H1 (cell line): Measurements from ENCODE around the gene CLEC16A. TPM values are rescaled to one million over a fixed set of nuclear protein-coding genes. Genes with fewer than 3 reads are reported as not detected.

ENCODE experiments used
- CTCF ChIA-PET: fragments of 300-600 bp; sonication (Branson Sonifier 250); formaldehyde crosslinking; loops from one replicate; lab custom pipeline; 2021; ENCODE audit not compliant: partially characterized antibody; lab: Charles Lee
- POLR2A ChIA-PET: fragments of 300-600 bp; sonication (Branson Sonifier 250); formaldehyde crosslinking; loops from one replicate; lab custom pipeline; 2021; ENCODE audit warnings: inconsistent platforms; ENCODE audit not compliant: partially characterized antibody; lab: Charles Lee
- DNase-seq, 2 experiments: peaks; one replicate each; pipeline versions ENCODE4 v3.0.0 to v3.0.0-alpha.2; 2010 to 2022; ENCODE audit warnings: low spot score in 2 of 2, low read depth in 1 of 2, mixed read lengths in 1 of 2
- FAIRE-seq: peaks from 2 replicates; lab custom pipeline; 2011; peaks lifted over from hg19 to GRCh38; lab: Jason Lieb, UNC
- H2AFZ ChIP-seq: 2 replicates; pipeline ENCODE4 v1.8.1; 2012; ENCODE audit warnings: low read length, inconsistent platforms
- H2AK5ac ChIP-seq: 2 replicates; pipeline ENCODE4 v1.6.1; 2013; ENCODE audit warnings: low read depth, low read length
- H2BK120ac ChIP-seq: replicated peaks from 2 replicates; pipeline ENCODE3; 2013; ENCODE audit warnings: low read depth, low read length, inconsistent platforms
- H2BK12ac ChIP-seq: 2 replicates; pipeline ENCODE4 v1.6.1; 2013; ENCODE audit warnings: low read depth, low read length
- H2BK15ac ChIP-seq: 2 replicates; pipeline ENCODE4 v1.6.1; 2013; ENCODE audit warnings: low read length
- H2BK20ac ChIP-seq: 2 replicates; pipeline ENCODE4 v1.6.1; 2013; ENCODE audit warnings: low read length
- H2BK5ac ChIP-seq: 2 replicates; pipeline ENCODE4 v1.6.1; 2013; ENCODE audit warnings: low read depth, low read length
- H3K14ac ChIP-seq: 2 replicates; pipeline ENCODE4 v1.6.1; 2013; ENCODE audit warnings: inconsistent platforms; ENCODE audit not compliant: insufficient read length
- H3K18ac ChIP-seq: 2 replicates; pipeline ENCODE4 v1.6.1; 2013; ENCODE audit warnings: low read length; ENCODE audit errors: extremely low read depth
- H3K23ac ChIP-seq: 2 replicates; pipeline ENCODE4 v1.6.1; 2013; ENCODE audit warnings: inconsistent platforms; ENCODE audit not compliant: insufficient read length
- H3K23me2 ChIP-seq: 2 replicates; pipeline ENCODE4 v1.6.1; 2013; ENCODE audit warnings: low read depth, low read length
- H3K27ac ChIP-seq: 2 replicates; pipeline ENCODE4 v1.6.1; 2011; ENCODE audit warnings: low read depth, low read length, inconsistent platforms
- H3K27me3 ChIP-seq, 4 experiments: replicated peaks in 1 of 4; 1 replicate in 1 of 4; 2 replicates in 3 of 4; pipeline versions ENCODE4 v1.6.1 to v1.8.1; 2011 to 2013; ENCODE audit warnings: low read length in 3 of 4, mild to moderate bottlenecking in 3 of 4, inconsistent platforms in 2 of 4, mixed read lengths in 2 of 4, moderate library complexity in 1 of 4; ENCODE audit not compliant: control insufficient read depth in 3 of 4, insufficient read depth in 3 of 4; ENCODE audit errors: extremely low read depth in 1 of 4
- H3K36me3 ChIP-seq, 4 experiments: 2 replicates each; pipeline versions ENCODE4 v1.6.1 to v1.8.1; 2011 to 2013; ENCODE audit warnings: mild to moderate bottlenecking in 4 of 4, low read length in 3 of 4, moderate library complexity in 2 of 4, control low read depth in 1 of 4, inconsistent platforms in 1 of 4; ENCODE audit not compliant: insufficient read depth in 4 of 4, control insufficient read depth in 2 of 4
- H3K4ac ChIP-seq: replicated peaks from 2 replicates; pipeline ENCODE3; 2013; ENCODE audit warnings: low read length, low read depth, mixed read lengths, inconsistent platforms; ENCODE audit not compliant: insufficient read length
- H3K4me1 ChIP-seq, 4 experiments: replicated peaks in 1 of 4; 1 replicate in 1 of 4; 2 replicates in 3 of 4; pipeline versions ENCODE4 v1.6.1 to v1.8.1; 2011 to 2013; ENCODE audit warnings: low read length in 3 of 4, inconsistent platforms in 2 of 4, mixed read lengths in 1 of 4; ENCODE audit not compliant: insufficient read depth in 4 of 4, control insufficient read depth in 3 of 4
- H3K4me2 ChIP-seq, 2 experiments: 2 replicates each; pipeline versions ENCODE4 v1.6.1 to v1.8.1; 2011 to 2013; ENCODE audit warnings: low read depth in 2 of 2, low read length in 2 of 2, control low read depth in 1 of 2, inconsistent platforms in 1 of 2, mild to moderate bottlenecking in 1 of 2; ENCODE audit not compliant: insufficient read depth in 1 of 2
- H3K4me3 ChIP-seq, 4 experiments: fragments of 200-600, 300-600 bp in 1 of 4; sonication (generic), shearing (Covaris generic), sonication (Bioruptor Twin) in 1 of 4; 2 replicates each; pipeline versions ENCODE4 v1.5.1 to v1.8.1; 2011 to 2016; ENCODE audit warnings: low read length in 4 of 4, low read depth in 3 of 4, control low read depth in 2 of 4, inconsistent platforms in 2 of 4, mild to moderate bottlenecking in 2 of 4, mixed read lengths in 1 of 4, moderate library complexity in 1 of 4; ENCODE audit not compliant: insufficient read depth in 2 of 4; ENCODE audit errors: extremely low read depth in 1 of 4
- H3K56ac ChIP-seq: replicated peaks from 2 replicates; pipeline ENCODE3; 2013; ENCODE audit warnings: low read depth, mild to moderate bottlenecking, mixed read lengths, low read length, inconsistent platforms; ENCODE audit not compliant: insufficient read length
- H3K79me1 ChIP-seq: 2 replicates; pipeline ENCODE4 v1.6.1; 2013; ENCODE audit warnings: low read depth, low read length, control low read depth
- H3K79me2 ChIP-seq, 2 experiments: 2 replicates each; pipeline versions ENCODE4 v1.6.1 to v1.8.1; 2012 to 2013; ENCODE audit warnings: low read length in 2 of 2, mild to moderate bottlenecking in 2 of 2, inconsistent platforms in 1 of 2; ENCODE audit not compliant: insufficient read depth in 2 of 2, control insufficient read depth in 1 of 2
- H3K9ac ChIP-seq, 4 experiments: replicated peaks in 1 of 4; 1 replicate in 1 of 4; 2 replicates in 3 of 4; pipeline versions ENCODE4 v1.6.1 to v1.8.1; 2011 to 2013; ENCODE audit warnings: low read depth in 3 of 4, low read length in 3 of 4, control low read depth in 2 of 4, mild to moderate bottlenecking in 2 of 4, moderate library complexity in 2 of 4, inconsistent platforms in 1 of 4; ENCODE audit errors: extremely low read depth in 1 of 4
- H3K9me3 ChIP-seq, 2 experiments: 2 replicates each; pipeline versions ENCODE4 v1.6.1 to v1.8.1; 2012 to 2013; ENCODE audit warnings: mild to moderate bottlenecking in 2 of 2, moderate library complexity in 2 of 2, control low read depth in 1 of 2, inconsistent platforms in 1 of 2, low read depth in 1 of 2, low read length in 1 of 2, mixed read lengths in 1 of 2; ENCODE audit not compliant: insufficient read depth in 2 of 2
- H4K20me1 ChIP-seq, 2 experiments: replicated peaks in 1 of 2; 2 replicates each; pipeline versions ENCODE3 to v1.8.1; 2011 to 2013; ENCODE audit warnings: inconsistent platforms in 2 of 2, low read length in 2 of 2, mild to moderate bottlenecking in 1 of 2; ENCODE audit not compliant: insufficient read depth in 2 of 2, control insufficient read depth in 1 of 2
- H4K5ac ChIP-seq: 2 replicates; pipeline ENCODE4 v1.6.1; 2013; ENCODE audit warnings: low read length, low read depth, mixed read lengths, inconsistent platforms; ENCODE audit not compliant: insufficient read length
- H4K8ac ChIP-seq: 2 replicates; pipeline ENCODE4 v1.8.0; 2013; ENCODE audit warnings: mild to moderate bottlenecking, moderate library complexity, low read length, inconsistent platforms; ENCODE audit not compliant: insufficient read depth; ENCODE audit errors: extremely low read depth
- H4K91ac ChIP-seq: replicated peaks from 2 replicates; pipeline ENCODE3; 2013; ENCODE audit warnings: low read length, mixed read lengths, inconsistent platforms; ENCODE audit not compliant: insufficient read length
- RNF2 ChIP-seq: fragments of 200-900, 300-1000 bp; sonication (generic); IDR thresholded peaks from 2 replicates; pipeline ENCODE4 v1.7.1; 2016; ENCODE audit warnings: borderline replicate concordance, low read depth, mild to moderate bottlenecking, antibody characterized with exemption, low read length; ENCODE audit not compliant: poor library complexity, severe bottlenecking; ENCODE audit errors: missing control alignments
- whole genome bisulfite sequencing, 2 experiments: shearing (Covaris generic) in 1 of 2; methylation state at CpG; one replicate each; pipeline versions ENCODE4 v1.1.6 to v1.1.7; 2013 to 2015; ENCODE audit warnings: low lambda C conversion rate in 2 of 2, mixed read lengths in 2 of 2, inconsistent platforms in 1 of 2, low coverage in 1 of 2, missing lambda C conversion rate in 1 of 2; ENCODE audit not compliant: insufficient replicate concordance in 2 of 2, insufficient coverage in 1 of 2, insufficient read length in 1 of 2; ENCODE audit errors: extremely low coverage in 1 of 2, missing lambda C conversion rate in 1 of 2; 5-methylcytosine and 5-hydroxymethylcytosine counted together
- polyA plus RNA-seq, 7 experiments: library from polyadenylated mRNA; depleted of rRNA in 3 of 7; stranded (reverse) in 5 of 7; unstranded in 2 of 7; fragments of >200 nt in 5 of 7; fragments of 200-250 nt in 2 of 7; gene quantifications; 1 replicate in 5 of 7; 2 replicates in 1 of 7; 4 replicates in 1 of 7; pipeline versions ENCODE4 v1.2.1 to v1.2.3, GENCODE V29; 2011 to 2013; ENCODE audit warnings: missing spikeins in 2 of 7, mixed read lengths in 2 of 7
- total RNA-seq: library from RNA; stranded (reverse); fragmentation: NEBNext Ultra II Directional; extraction: Animal tissue kit (Norgen Biotek cat#: 25700); gene quantifications from 2 replicates; pipeline ENCODE4 v1.2.1, GENCODE V29; 2021
- TF ChIP-seq, protein P1 (sequence below), 3 experiments: IDR thresholded peaks; 1 replicate in 2 of 3; 2 replicates in 1 of 3; pipeline versions ENCODE4 v1.5.1 to v1.6.1; 2011; ENCODE audit warnings: low read length in 3 of 3, mild to moderate bottlenecking in 3 of 3, inconsistent platforms in 2 of 3, low read depth in 1 of 3, moderate library complexity in 1 of 3; ENCODE audit not compliant: insufficient read depth in 1 of 3; ENCODE audit errors: control extremely low read depth in 1 of 3

Gene CLEC16A
- total and polyA plus RNA-seq, 2 of the 8 experiments (the other 6 are each of a cell fraction or from before 2014, with no cell fraction given), result 7.6 to 19.3 TPM

DNA sequence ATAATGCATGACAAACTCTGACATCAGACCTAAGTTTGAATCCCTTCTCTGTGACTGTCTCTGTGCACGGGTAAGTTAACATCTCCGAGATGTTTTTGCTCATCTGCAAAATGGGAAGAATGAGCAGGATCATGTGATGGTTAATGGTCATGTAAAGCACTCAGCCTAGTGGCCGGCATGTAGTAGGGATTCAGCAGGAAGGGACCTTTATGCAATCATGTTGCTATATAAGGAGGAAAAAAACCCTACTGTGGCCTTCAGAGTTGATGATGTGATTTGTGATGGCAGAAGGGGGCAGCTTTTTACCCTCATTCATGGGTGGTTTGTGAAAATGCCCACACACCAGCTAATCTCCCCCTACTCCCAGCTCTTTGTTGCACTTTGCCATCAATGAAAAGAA lies 24.1 kb downstream of the CLEC16A start:
- ChIA-PET POLR2A (no interaction called here), CTCF (interaction anchor here (1.1 to 8.2 kb wide), 9 partner anchors 9 to 436 kb away, joined by 3 to 117 read pairs (median 5); no protein-coding TSS in a partner anchor)
- H3K14ac ChIP-seq, result no peak overlapping the region
- H3K56ac ChIP-seq, result no peak overlapping the region
- H4K5ac ChIP-seq, result no peak overlapping the region
- H2BK12ac ChIP-seq, result no peak overlapping the region
- no peak overlapping the region for H2BK15ac ChIP-seq
- H2AFZ ChIP-seq, result no peak overlapping the region
- TF ChIP-seq RNF2, result no peak
- TF ChIP-seq, protein P1, sequence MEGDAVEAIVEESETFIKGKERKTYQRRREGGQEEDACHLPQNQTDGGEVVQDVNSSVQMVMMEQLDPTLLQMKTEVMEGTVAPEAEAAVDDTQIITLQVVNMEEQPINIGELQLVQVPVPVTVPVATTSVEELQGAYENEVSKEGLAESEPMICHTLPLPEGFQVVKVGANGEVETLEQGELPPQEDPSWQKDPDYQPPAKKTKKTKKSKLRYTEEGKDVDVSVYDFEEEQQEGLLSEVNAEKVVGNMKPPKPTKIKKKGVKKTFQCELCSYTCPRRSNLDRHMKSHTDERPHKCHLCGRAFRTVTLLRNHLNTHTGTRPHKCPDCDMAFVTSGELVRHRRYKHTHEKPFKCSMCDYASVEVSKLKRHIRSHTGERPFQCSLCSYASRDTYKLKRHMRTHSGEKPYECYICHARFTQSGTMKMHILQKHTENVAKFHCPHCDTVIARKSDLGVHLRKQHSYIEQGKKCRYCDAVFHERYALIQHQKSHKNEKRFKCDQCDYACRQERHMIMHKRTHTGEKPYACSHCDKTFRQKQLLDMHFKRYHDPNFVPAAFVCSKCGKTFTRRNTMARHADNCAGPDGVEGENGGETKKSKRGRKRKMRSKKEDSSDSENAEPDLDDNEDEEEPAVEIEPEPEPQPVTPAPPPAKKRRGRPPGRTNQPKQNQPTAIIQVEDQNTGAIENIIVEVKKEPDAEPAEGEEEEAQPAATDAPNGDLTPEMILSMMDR (IDR thresholded peaks at IDR 0.05; ENCODE audit: control extremely low read depth in 1 of 3, insufficient read depth in 1 of 3, low read depth in 1 of 3, low read length in 3 of 3), result peak in 1 of 3 experiments; percentile 7; a peak in 1 of 4 replicates
- DNase-seq, result no peak
- no peak overlapping the region for H2BK5ac ChIP-seq
- no peak overlapping the region for H2BK20ac ChIP-seq
- no peak overlapping the region for H2BK120ac ChIP-seq
- H3K18ac ChIP-seq, result no peak overlapping the region
- H3K4me1 ChIP-seq, result peaks cover 0 to 6% (median 2%) of the 10 kb centered on the region in 4 experiments; a peak in 5 of 7 replicates
- no peak overlapping the region for H3K9ac ChIP-seq
- no peaks in the 10 kb centered on the region for H3K79me2 ChIP-seq
- H3K4ac ChIP-seq, result no peak overlapping the region
- H4K91ac ChIP-seq, result no peak overlapping the region
- H3K27ac ChIP-seq, result no peak overlapping the region
- H4K8ac ChIP-seq, result no peak overlapping the region
- no peak overlapping the region for H2AK5ac ChIP-seq
- H3K4me3 ChIP-seq, result no peak overlapping the region
- H3K27me3 ChIP-seq, result no peaks in the 10 kb centered on the region
- no peaks in the 10 kb centered on the region for H3K79me1 ChIP-seq
- 87% methylated on average over 3 of the region's 3 CpGs; no CpG with 5 or more reads in 1 of the 2 experiments for WGBS, 2 experiments
- no peaks in the 10 kb centered on the region for H3K23me2 ChIP-seq
- H4K20me1 ChIP-seq, result peaks cover 0 to 3% of the 10 kb centered on the region in 2 experiments
- no peak for FAIRE-seq
- no peak overlapping the region for H3K23ac ChIP-seq
- H3K9me3 ChIP-seq, result no peaks in the 10 kb centered on the region
- H3K4me2 ChIP-seq, result no peak overlapping the region
- peaks cover 0 to 3% (median 0%) of the 10 kb centered on the region in 4 experiments; a peak in 1 of 8 replicates for H3K36me3 ChIP-seq
